Measurements from ENCODE around the gene KCNK3. TPM values are rescaled to one million over a fixed set of nuclear protein-coding genes. Genes with fewer than 3 reads are reported as not detected.

KCNK3 gene
- total RNA-seq, 1 experiment from 2014 or later: 32.8 TPM

DNA sequence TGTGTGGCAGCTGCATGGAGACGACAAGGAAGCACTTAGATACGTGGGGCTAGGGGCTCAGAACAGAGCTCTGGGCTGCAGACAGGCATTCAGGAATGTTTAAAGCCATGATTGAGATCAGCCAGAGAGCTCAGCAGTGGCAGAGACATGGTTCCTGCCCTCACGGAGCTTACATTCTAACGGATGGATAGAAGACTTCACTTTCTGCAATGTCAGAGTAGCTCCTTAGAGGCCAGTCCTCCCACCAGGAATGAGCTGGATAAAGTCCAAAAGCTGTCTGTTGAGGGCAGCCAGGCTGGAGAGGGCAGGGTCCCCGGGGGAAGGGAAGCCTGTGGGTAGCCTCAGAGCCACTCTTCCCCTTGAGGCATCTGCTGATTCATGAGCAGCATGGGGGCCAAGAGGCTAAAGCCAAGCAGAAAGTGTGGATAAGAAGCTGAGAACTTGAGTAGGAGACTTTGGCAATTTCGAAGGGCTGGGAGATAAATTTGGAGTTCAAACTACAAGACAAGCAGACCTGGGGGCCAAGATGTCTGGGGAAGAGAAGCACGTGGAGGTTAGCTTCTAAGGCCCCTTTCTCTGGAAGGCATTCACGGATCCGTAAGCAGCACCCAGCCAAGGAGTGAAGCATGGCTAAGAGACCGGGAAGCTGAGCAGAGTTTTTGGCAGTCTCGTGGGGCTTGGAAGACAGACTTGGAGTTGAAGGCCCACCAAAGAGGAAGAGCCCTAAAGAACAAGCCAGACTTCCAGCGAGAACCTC, 41.6 kb upstream of the KCNK3 start:
- POLR2A ChIA-PET: interaction anchor here (0.5 to 0.6 kb wide), 2 partner anchors 33 to 79 kb away, joined by 3 to 8 read pairs; no protein-coding TSS in a partner anchor
- H3K4me3 ChIP-seq (ENCODE audit: low read depth in 2 of 2, low read length in 2 of 2): no peak overlapping the region
- ATAC-seq: no peak
- no peaks in the 10 kb centered on the region for H3K4me1 ChIP-seq (ENCODE audit: control insufficient read depth, insufficient read depth, low read length)
- in situ Hi-C loops (cut with HindIII; ENCODE audit: low pct_unique_long_range_greater_than_20kb, low sequenced_read_pairs) (no loop called here), intact Hi-C loops (cut with micrococcal nuclease; ENCODE audit: unreplicated experiment) (no loop called here)
- no peak overlapping the region for H3K27ac ChIP-seq (ENCODE audit: low read length)
- no TSS peak for BruUV-seq (replicated peaks)
- no peaks in the 10 kb centered on the region; the same call in none of the 2 replicates for H3K27me3 ChIP-seq (ENCODE audit: control insufficient read depth, insufficient read depth, low read length)
- CTCF ChIA-PET: interaction anchor here (0.5 kb wide), 1 partner anchor 880 kb away, joined by 7 read pairs; no protein-coding TSS in a partner anchor
- TF ChIP-seq, protein P1, sequence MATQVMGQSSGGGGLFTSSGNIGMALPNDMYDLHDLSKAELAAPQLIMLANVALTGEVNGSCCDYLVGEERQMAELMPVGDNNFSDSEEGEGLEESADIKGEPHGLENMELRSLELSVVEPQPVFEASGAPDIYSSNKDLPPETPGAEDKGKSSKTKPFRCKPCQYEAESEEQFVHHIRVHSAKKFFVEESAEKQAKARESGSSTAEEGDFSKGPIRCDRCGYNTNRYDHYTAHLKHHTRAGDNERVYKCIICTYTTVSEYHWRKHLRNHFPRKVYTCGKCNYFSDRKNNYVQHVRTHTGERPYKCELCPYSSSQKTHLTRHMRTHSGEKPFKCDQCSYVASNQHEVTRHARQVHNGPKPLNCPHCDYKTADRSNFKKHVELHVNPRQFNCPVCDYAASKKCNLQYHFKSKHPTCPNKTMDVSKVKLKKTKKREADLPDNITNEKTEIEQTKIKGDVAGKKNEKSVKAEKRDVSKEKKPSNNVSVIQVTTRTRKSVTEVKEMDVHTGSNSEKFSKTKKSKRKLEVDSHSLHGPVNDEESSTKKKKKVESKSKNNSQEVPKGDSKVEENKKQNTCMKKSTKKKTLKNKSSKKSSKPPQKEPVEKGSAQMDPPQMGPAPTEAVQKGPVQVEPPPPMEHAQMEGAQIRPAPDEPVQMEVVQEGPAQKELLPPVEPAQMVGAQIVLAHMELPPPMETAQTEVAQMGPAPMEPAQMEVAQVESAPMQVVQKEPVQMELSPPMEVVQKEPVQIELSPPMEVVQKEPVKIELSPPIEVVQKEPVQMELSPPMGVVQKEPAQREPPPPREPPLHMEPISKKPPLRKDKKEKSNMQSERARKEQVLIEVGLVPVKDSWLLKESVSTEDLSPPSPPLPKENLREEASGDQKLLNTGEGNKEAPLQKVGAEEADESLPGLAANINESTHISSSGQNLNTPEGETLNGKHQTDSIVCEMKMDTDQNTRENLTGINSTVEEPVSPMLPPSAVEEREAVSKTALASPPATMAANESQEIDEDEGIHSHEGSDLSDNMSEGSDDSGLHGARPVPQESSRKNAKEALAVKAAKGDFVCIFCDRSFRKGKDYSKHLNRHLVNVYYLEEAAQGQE (IDR thresholded peaks at IDR 0.05; ENCODE audit: insufficient read depth in 1 of 2, low read depth in 2 of 2, low read length in 1 of 2): no peak
- TF ChIP-seq SIN3A (IDR thresholded peaks at IDR 0.05; ENCODE audit: borderline replicate concordance, insufficient read depth, low read depth, low read length): no peak
- TF ChIP-seq POLR2AphosphoS5 (IDR thresholded peaks at IDR 0.05; ENCODE audit: low read depth, low read length): no peak
- no peak for TF ChIP-seq TCF7L2 (IDR thresholded peaks at IDR 0.05; ENCODE audit: low read depth, low read length)
- TF ChIP-seq, protein P2, sequence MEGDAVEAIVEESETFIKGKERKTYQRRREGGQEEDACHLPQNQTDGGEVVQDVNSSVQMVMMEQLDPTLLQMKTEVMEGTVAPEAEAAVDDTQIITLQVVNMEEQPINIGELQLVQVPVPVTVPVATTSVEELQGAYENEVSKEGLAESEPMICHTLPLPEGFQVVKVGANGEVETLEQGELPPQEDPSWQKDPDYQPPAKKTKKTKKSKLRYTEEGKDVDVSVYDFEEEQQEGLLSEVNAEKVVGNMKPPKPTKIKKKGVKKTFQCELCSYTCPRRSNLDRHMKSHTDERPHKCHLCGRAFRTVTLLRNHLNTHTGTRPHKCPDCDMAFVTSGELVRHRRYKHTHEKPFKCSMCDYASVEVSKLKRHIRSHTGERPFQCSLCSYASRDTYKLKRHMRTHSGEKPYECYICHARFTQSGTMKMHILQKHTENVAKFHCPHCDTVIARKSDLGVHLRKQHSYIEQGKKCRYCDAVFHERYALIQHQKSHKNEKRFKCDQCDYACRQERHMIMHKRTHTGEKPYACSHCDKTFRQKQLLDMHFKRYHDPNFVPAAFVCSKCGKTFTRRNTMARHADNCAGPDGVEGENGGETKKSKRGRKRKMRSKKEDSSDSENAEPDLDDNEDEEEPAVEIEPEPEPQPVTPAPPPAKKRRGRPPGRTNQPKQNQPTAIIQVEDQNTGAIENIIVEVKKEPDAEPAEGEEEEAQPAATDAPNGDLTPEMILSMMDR (IDR thresholded peaks at IDR 0.05): no peak
- DNase-seq (ENCODE audit: low read depth, low spot score): no peak
- no peaks in the 10 kb centered on the region for H3K36me3 ChIP-seq (ENCODE audit: control insufficient read depth, insufficient read depth, low read length)
- H3K9me3 ChIP-seq (ENCODE audit: control insufficient read depth, insufficient read depth, low read depth, low read length): no peaks in the 10 kb centered on the region

DNA sequence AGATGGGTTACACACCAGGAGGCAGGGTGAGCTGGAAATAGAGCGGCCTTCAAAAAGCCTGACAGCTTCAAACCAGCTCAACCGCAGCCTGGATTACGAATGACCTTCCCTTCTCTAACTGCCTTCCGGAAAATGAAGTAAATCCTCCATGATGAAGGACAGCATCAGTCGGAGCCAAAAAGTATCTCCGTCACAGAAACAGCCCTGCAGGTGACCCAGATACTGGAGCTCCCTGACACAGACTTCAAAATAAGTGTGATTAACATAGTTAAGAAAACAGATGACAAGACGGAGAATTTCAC, 41.1 kb upstream of the KCNK3 start:
- no peak for ATAC-seq
- CTCF ChIA-PET: no interaction called here
- Histone ChIP-seq H3K27ac (ENCODE audit: low read length) (no peak overlapping the region), H3K4me1 (ENCODE audit: control insufficient read depth, insufficient read depth, low read length) (no peaks in the 10 kb centered on the region), H3K4me3 (ENCODE audit: low read depth in 2 of 2, low read length in 2 of 2) (no peak overlapping the region), H3K9me3 (ENCODE audit: control insufficient read depth, insufficient read depth, low read depth, low read length) (no peaks in the 10 kb centered on the region), H3K36me3 (ENCODE audit: control insufficient read depth, insufficient read depth, low read length) (no peaks in the 10 kb centered on the region), H3K27me3 (ENCODE audit: control insufficient read depth, insufficient read depth, low read length) (no peaks in the 10 kb centered on the region; the same call in none of the 2 replicates)
- intact Hi-C loops (cut with micrococcal nuclease; ENCODE audit: unreplicated experiment): no loop called here
- TF ChIP-seq TCF7L2 (IDR thresholded peaks at IDR 0.05; ENCODE audit: low read depth, low read length) (no peak), POLR2AphosphoS5 (IDR thresholded peaks at IDR 0.05; ENCODE audit: low read depth, low read length) (no peak), SIN3A (IDR thresholded peaks at IDR 0.05; ENCODE audit: borderline replicate concordance, insufficient read depth, low read depth, low read length) (no peak)
- TF ChIP-seq, protein P1 (IDR thresholded peaks at IDR 0.05; ENCODE audit: insufficient read depth in 1 of 2, low read depth in 2 of 2, low read length in 1 of 2): no peak
- TF ChIP-seq, protein P2 (IDR thresholded peaks at IDR 0.05): no peak
- no peak for DNase-seq (ENCODE audit: low read depth, low spot score)
- POLR2A ChIA-PET: interaction anchor here (0.6 kb wide), 1 partner anchor 32 kb away, joined by 3 read pairs; no protein-coding TSS in a partner anchor
- no TSS peak for BruUV-seq (replicated peaks)
- in situ Hi-C loops (cut with HindIII; ENCODE audit: low pct_unique_long_range_greater_than_20kb, low sequenced_read_pairs): no loop called here
